Measurements from ENCODE around the gene POGLUT3. TPM values are rescaled to one million over a fixed set of nuclear protein-coding genes. Genes with fewer than 3 reads are reported as not detected.

POGLUT3 gene
- total RNA-seq, 1 experiment from 2014 or later = 15.3 TPM

- TF ChIP-seq AR (CRISPR knock-in tag; IDR thresholded peaks at IDR 0.05) = no peak
- TF ChIP-seq FOXP4 (CRISPR knock-in tag; IDR thresholded peaks at IDR 0.05) = no peak
- no peak for TF ChIP-seq NR3C1 (CRISPR knock-in tag; conservative IDR thresholded peaks at IDR 0.05; ENCODE audit: low read depth)
- no peak for TF ChIP-seq TP53 (CRISPR knock-in tag; IDR thresholded peaks at IDR 0.05)
- TF ChIP-seq ZNF121 (CRISPR knock-in tag; IDR thresholded peaks at IDR 0.05) = no peak
- no peak for TF ChIP-seq IRF2 (CRISPR knock-in tag; IDR thresholded peaks at IDR 0.05; ENCODE audit: borderline replicate concordance, low read depth)
- no peak for TF ChIP-seq ZNF396 (CRISPR knock-in tag; IDR thresholded peaks at IDR 0.05; ENCODE audit: borderline replicate concordance)
- no peak for TF ChIP-seq OVOL2 (CRISPR knock-in tag; IDR thresholded peaks at IDR 0.05; ENCODE audit: borderline replicate concordance)
- TF ChIP-seq STAT6 (CRISPR knock-in tag; conservative IDR thresholded peaks at IDR 0.05; ENCODE audit: low read depth) = no peak
- peak; percentile 21; the same call in 1 of the 2 replicates for TF ChIP-seq ETV6 (CRISPR knock-in tag; IDR thresholded peaks at IDR 0.05)
- TF ChIP-seq CREB1 (CRISPR knock-in tag; IDR thresholded peaks at IDR 0.05) = peak; percentile 63; the same call in 1 of the 2 replicates
- no peak for TF ChIP-seq JAZF1 (CRISPR knock-in tag; IDR thresholded peaks at IDR 0.05)
- no peak for TF ChIP-seq ARID4B (CRISPR knock-in tag; IDR thresholded peaks at IDR 0.05; ENCODE audit: borderline replicate concordance)
- TF ChIP-seq SP1 (CRISPR knock-in tag; conservative IDR thresholded peaks at IDR 0.05) = no peak
- 0 out of 2 replicates have a peak, but pooled peaks have one; percentile 47 for TF ChIP-seq FOXK1 (CRISPR knock-in tag; IDR thresholded peaks at IDR 0.05)
- TF ChIP-seq ATF3 (CRISPR knock-in tag; conservative IDR thresholded peaks at IDR 0.05) = 0 out of 2 replicates have a peak, but pooled peaks have one; percentile 53
- no peak for TF ChIP-seq E2F5 (CRISPR knock-in tag; IDR thresholded peaks at IDR 0.05)
- no peak for TF ChIP-seq ERG (CRISPR knock-in tag; IDR thresholded peaks at IDR 0.05)
- TF ChIP-seq TEAD1 (CRISPR knock-in tag; IDR thresholded peaks at IDR 0.05) = 0 out of 2 replicates have a peak, but pooled peaks have one; percentile 14
- TF ChIP-seq ZNF423 (CRISPR knock-in tag; IDR thresholded peaks at IDR 0.05) = no peak
- TF ChIP-seq HMGXB4 (CRISPR knock-in tag; IDR thresholded peaks at IDR 0.05) = no peak
Measured at GRCh38 chr11:108497317-108498045, 703 bp downstream of the POGLUT3 start (continued).
